CD14-positive monocyte (primary cell): ENCODE measurements around the gene DRD2. TPM values are rescaled to one million over a fixed set of nuclear protein-coding genes. Genes with fewer than 3 reads are reported as not detected.

Experiments used
- DNase-seq, 3 donors: peaks; one replicate each; pipeline ENCODE4 v3.0.0-alpha.2; 2011 to 2022
- H2AFZ ChIP-seq: 2 replicates; pipeline ENCODE4 v1.6.0; 2012; ENCODE audit warnings: mild to moderate bottlenecking, low read depth, low read length, inconsistent platforms; ENCODE audit not compliant: insufficient read depth, poor library complexity, severe bottlenecking
- H3K27ac ChIP-seq, 2 donors: 1 replicate in 1 of 2; 2 replicates in 1 of 2; pipeline ENCODE4 v1.5.1; 2012 to 2013; ENCODE audit warnings: low read length in 2 of 2, control low read depth in 1 of 2, inconsistent platforms in 1 of 2, low read depth in 1 of 2, mild to moderate bottlenecking in 1 of 2
- H3K27me3 ChIP-seq, 2 donors: one replicate each; pipeline versions ENCODE4 v1.6.0 to v1.6.1; 2011 to 2013; ENCODE audit warnings: low read length in 2 of 2; ENCODE audit not compliant: control insufficient read depth in 2 of 2, insufficient read depth in 2 of 2
- H3K36me3 ChIP-seq, 2 donors: replicated peaks in 1 of 2; 1 replicate in 1 of 2; 2 replicates in 1 of 2; pipeline versions ENCODE4 v1.5.1 to v1.6.1; 2012 to 2013; ENCODE audit warnings: low read length in 2 of 2, control low read depth in 1 of 2, inconsistent platforms in 1 of 2, mild to moderate bottlenecking in 1 of 2; ENCODE audit not compliant: insufficient read depth in 2 of 2, control insufficient read depth in 1 of 2
- H3K4me1 ChIP-seq, 2 donors: 1 replicate in 1 of 2; 2 replicates in 1 of 2; pipeline versions ENCODE4 v1.5.1 to v1.6.1; 2012 to 2013; ENCODE audit warnings: low read length in 2 of 2, control low read depth in 1 of 2, inconsistent platforms in 1 of 2, mild to moderate bottlenecking in 1 of 2, moderate library complexity in 1 of 2; ENCODE audit not compliant: insufficient read depth in 2 of 2, control insufficient read depth in 1 of 2
- H3K4me2 ChIP-seq: replicated peaks from 2 replicates; pipeline ENCODE3; 2012; ENCODE audit warnings: low read length, moderate library complexity, mild to moderate bottlenecking; ENCODE audit not compliant: poor library complexity, severe bottlenecking; ENCODE audit errors: extremely low read depth
- H3K4me3 ChIP-seq, 3 experiments: fragments of 200-600 bp in 1 of 3; sonication (generic) in 1 of 3; replicated peaks in 1 of 3; 1 replicate in 2 of 3; 2 replicates in 1 of 3; pipeline ENCODE4 v1.5.1; 2011 to 2013; ENCODE audit warnings: low read length in 3 of 3, mild to moderate bottlenecking in 3 of 3, control low read depth in 2 of 3, low read depth in 2 of 3, inconsistent platforms in 1 of 3, moderate library complexity in 1 of 3
- H3K79me2 ChIP-seq: 2 replicates; pipeline ENCODE4 v1.6.0; 2012; ENCODE audit warnings: mild to moderate bottlenecking, control low read depth, inconsistent platforms, low read length, moderate library complexity; ENCODE audit not compliant: insufficient read depth
- H3K9ac ChIP-seq: 2 replicates; pipeline ENCODE4 v1.6.0; 2017; ENCODE audit warnings: low read length, mild to moderate bottlenecking; ENCODE audit not compliant: insufficient read depth, poor library complexity, severe bottlenecking
- H3K9me3 ChIP-seq, 2 donors: replicated peaks in 1 of 2; 1 replicate in 1 of 2; 2 replicates in 1 of 2; pipeline versions ENCODE4 v1.5.1 to v1.6.1; 2012 to 2013; ENCODE audit warnings: low read length in 2 of 2, control low read depth in 1 of 2; ENCODE audit not compliant: control insufficient read depth in 1 of 2, insufficient read depth in 1 of 2
- H4K20me1 ChIP-seq: 2 replicates; pipeline ENCODE4 v1.6.0; 2012; ENCODE audit warnings: mild to moderate bottlenecking, low read length, control low read depth, moderate library complexity; ENCODE audit not compliant: insufficient read depth
- H3K27ac Mint-ChIP-seq, 7 donors: one replicate each; pipeline ENCODE4 v1.8.0; 2020; ENCODE audit warnings: mild to moderate bottlenecking in 7 of 7, mixed read lengths in 7 of 7, moderate library complexity in 6 of 7, inconsistent platforms in 2 of 7
- H3K27me3 Mint-ChIP-seq, 3 donors: one replicate each; pipeline ENCODE4 v1.8.0; 2021 to 2022; ENCODE audit warnings: low read depth in 3 of 3, mild to moderate bottlenecking in 3 of 3, mixed read lengths in 3 of 3, moderate library complexity in 3 of 3, inconsistent platforms in 1 of 3
- H3K36me3 Mint-ChIP-seq, 2 donors: one replicate each; pipeline ENCODE4 v1.8.0; 2020; ENCODE audit warnings: mixed read lengths in 2 of 2, inconsistent platforms in 1 of 2, mild to moderate bottlenecking in 1 of 2
- H3K4me1 Mint-ChIP-seq: one replicate; pipeline ENCODE4 v1.8.0; 2020; ENCODE audit warnings: mild to moderate bottlenecking, mixed read lengths
- H3K4me3 Mint-ChIP-seq, 2 donors: one replicate each; pipeline ENCODE4 v1.8.0; 2020; ENCODE audit warnings: mild to moderate bottlenecking in 2 of 2, mixed read lengths in 2 of 2, moderate library complexity in 1 of 2
- H3K9me3 Mint-ChIP-seq, 7 donors: one replicate each; pipeline ENCODE4 v1.8.0; 2020 to 2022; ENCODE audit warnings: mixed read lengths in 7 of 7, mild to moderate bottlenecking in 6 of 7, moderate library complexity in 6 of 7, inconsistent platforms in 2 of 7
- WGBS: methylation state at CpG from one replicate; pipeline ENCODE4 v1.1.5; 2013; ENCODE audit warnings: missing lambda C conversion rate; ENCODE audit not compliant: insufficient coverage; 5-methylcytosine and 5-hydroxymethylcytosine counted together
- intact Hi-C, 2 donors: fragments of 100-400 bp; cut with micrococcal nuclease; formaldehyde crosslinking; loops; one replicate each; pipeline versions ENCODE4 v1.15.0 to v1.15.1; 2023
- polyA plus RNA-seq, 3 donors: library from polyadenylated mRNA; depleted of rRNA in 1 of 3; unstranded in 2 of 3; stranded (reverse) in 1 of 3; fragments of 300-500 nt in 2 of 3; fragments of >200 nt in 1 of 3; fragmentation: Illumina TruSeq in 2 of 3; gene quantifications; 1 replicate in 2 of 3; 2 replicates in 1 of 3; pipeline ENCODE4 v1.2.3, GENCODE V29; 2012 to 2021
- TF ChIP-seq, protein P1 (sequence below): fragments of 200-600 bp; IDR thresholded peaks from one replicate; pipeline ENCODE4 v1.8.0; 2022; ENCODE audit warnings: antibody characterized with exemption, mild to moderate bottlenecking

Gene DRD2
- polyA plus RNA-seq, 3 donors = not detected

DNA sequence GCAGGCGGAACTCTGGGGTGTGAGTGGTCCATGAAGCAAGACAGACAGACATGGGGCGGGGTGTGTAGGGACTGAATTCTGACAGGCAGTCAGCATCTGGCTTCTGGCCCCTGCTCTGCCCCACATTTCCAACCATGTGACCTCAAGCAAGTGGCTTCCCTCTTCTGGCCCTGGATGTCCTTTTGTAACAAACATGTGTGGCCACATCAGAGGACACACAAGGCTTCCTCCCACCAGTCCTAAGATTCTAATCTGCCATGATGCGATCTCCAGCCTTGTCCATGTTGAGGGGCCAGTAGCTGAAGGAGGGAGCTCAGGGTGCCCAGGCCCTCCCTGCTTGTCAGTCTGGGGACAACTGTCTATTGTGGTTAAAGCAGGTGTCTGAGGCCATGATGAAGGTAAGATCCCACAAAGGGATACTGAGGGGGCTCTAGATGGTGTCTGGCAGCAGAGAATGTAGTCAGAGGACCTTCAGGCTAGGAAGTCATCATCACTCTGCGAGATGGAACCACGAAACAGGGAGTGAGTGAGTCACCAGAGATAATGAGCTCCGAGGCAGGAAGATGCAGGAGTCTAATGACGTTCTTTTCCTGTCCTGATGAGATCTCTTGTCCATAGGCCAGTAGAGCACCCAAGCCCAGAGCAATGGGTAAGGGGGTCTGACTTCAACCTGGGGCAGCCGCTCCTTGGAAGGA lies 27.4 kb downstream of the DRD2 start:
- Mint-ChIP-seq H3K27ac (no peak overlapping the region), H3K27me3 (peaks cover 8 to 9% (median 8%) of the 10 kb centered on the region in 3 donors), H3K4me1 (no peaks in the 10 kb centered on the region), H3K36me3 (no peaks in the 10 kb centered on the region), H3K4me3 (no peak overlapping the region), H3K9me3 (no peaks in the 10 kb centered on the region)
- H3K4me3 ChIP-seq = no peak overlapping the region
- WGBS = 70% methylated on average over 6 of the region's 8 CpGs
- TF ChIP-seq, protein P1, sequence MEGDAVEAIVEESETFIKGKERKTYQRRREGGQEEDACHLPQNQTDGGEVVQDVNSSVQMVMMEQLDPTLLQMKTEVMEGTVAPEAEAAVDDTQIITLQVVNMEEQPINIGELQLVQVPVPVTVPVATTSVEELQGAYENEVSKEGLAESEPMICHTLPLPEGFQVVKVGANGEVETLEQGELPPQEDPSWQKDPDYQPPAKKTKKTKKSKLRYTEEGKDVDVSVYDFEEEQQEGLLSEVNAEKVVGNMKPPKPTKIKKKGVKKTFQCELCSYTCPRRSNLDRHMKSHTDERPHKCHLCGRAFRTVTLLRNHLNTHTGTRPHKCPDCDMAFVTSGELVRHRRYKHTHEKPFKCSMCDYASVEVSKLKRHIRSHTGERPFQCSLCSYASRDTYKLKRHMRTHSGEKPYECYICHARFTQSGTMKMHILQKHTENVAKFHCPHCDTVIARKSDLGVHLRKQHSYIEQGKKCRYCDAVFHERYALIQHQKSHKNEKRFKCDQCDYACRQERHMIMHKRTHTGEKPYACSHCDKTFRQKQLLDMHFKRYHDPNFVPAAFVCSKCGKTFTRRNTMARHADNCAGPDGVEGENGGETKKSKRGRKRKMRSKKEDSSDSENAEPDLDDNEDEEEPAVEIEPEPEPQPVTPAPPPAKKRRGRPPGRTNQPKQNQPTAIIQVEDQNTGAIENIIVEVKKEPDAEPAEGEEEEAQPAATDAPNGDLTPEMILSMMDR = no peak
- no peaks in the 10 kb centered on the region for H4K20me1 ChIP-seq
- no peak for DNase-seq
- intact Hi-C loops = no loop called here
- H3K4me2 ChIP-seq = no peak overlapping the region
- no peaks in the 10 kb centered on the region for H3K4me1 ChIP-seq
- H2AFZ ChIP-seq = no peak overlapping the region
- no peak overlapping the region for H3K27ac ChIP-seq
- no peak overlapping the region for H3K9ac ChIP-seq
- H3K9me3 ChIP-seq = no peaks in the 10 kb centered on the region
- no peaks in the 10 kb centered on the region for H3K79me2 ChIP-seq
- no peaks in the 10 kb centered on the region for H3K27me3 ChIP-seq
- H3K36me3 ChIP-seq = no peaks in the 10 kb centered on the region

DNA sequence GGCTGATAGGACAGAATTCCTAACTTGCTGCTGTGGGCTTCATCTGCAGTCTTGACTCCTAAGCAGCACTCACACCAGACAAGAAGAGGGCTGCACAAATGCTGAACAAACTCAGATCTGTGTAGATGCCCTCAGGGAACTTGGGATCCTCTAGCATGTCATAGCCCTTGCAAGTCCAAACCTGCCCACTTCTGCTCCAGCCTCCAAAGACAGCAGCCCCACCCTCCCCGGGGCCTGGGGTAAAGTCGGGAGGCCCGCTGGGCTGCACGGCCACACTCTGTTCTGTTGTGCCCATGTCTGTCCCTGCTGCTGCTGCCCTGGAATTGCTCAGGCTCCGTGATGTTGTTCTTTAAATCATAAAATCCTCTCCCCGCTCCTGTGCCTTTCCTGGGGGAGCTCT lies 28.3 kb downstream of the DRD2 start:
- Histone ChIP-seq H4K20me1 (no peaks in the 10 kb centered on the region), H3K27me3 (no peaks in the 10 kb centered on the region), H3K9ac (no peak overlapping the region), H3K4me1 (no peaks in the 10 kb centered on the region), H3K36me3 (no peaks in the 10 kb centered on the region), H3K4me3 (no peak overlapping the region), H2AFZ (no peak overlapping the region), H3K4me2 (no peak overlapping the region), H3K79me2 (no peaks in the 10 kb centered on the region), H3K9me3 (no peaks in the 10 kb centered on the region), H3K27ac (no peak overlapping the region)
- Mint-ChIP-seq H3K4me3 (no peak overlapping the region), H3K4me1 (no peaks in the 10 kb centered on the region), H3K36me3 (no peaks in the 10 kb centered on the region), H3K27me3 (peaks cover 5 to 14% (median 8%) of the 10 kb centered on the region in 3 donors), H3K9me3 (no peaks in the 10 kb centered on the region), H3K27ac (no peak overlapping the region)
- 94% methylated on average over 5 of the region's 6 CpGs for WGBS
- intact Hi-C loops = no loop called here
- no peak for DNase-seq
- TF ChIP-seq, protein P1 = no peak
